MCF 10A (cell line): Measurements from ENCODE around the gene ISG15. TPM values are rescaled to one million over a fixed set of nuclear protein-coding genes. Genes with fewer than 3 reads are reported as not detected.

Source experiments
- BruUV-seq: library from RNA; stranded (reverse); fragments of 400-500 nt; replicated peaks from 2 replicates; lab custom pipeline; 2021; lab: Mats Ljungman, UMichigan
- CTCF ChIA-PET: fragments of 300-600 bp; sonication (Branson Sonifier 250); formaldehyde crosslinking; extraction: SDS; loops from one replicate; lab custom pipeline; 2021; ENCODE audit warnings: antibody characterized with exemption, inconsistent platforms; lab: Yijun Ruan, JAX
- POLR2A ChIA-PET: fragments of 300-600, 350-650 bp; sonication (Branson Sonifier 250); formaldehyde crosslinking; extraction: SDS; loops from one replicate; lab custom pipeline; 2020; ENCODE audit warnings: antibody characterized with exemption, inconsistent platforms; lab: Yijun Ruan, JAX
- DNase-seq: peaks from one replicate; pipeline ENCODE4 v3.0.0-alpha.2; 2018; ENCODE audit not compliant: unreplicated experiment
- H3K27ac Mint-ChIP-seq: one replicate; pipeline ENCODE4 v1.8.0; 2022; ENCODE audit warnings: mild to moderate bottlenecking, low read depth, mixed read lengths; ENCODE audit not compliant: unreplicated experiment
- H3K27me3 Mint-ChIP-seq: one replicate; pipeline ENCODE4 v1.8.0; 2022; ENCODE audit warnings: mixed read lengths; ENCODE audit not compliant: insufficient read depth, unreplicated experiment
- H3K36me3 Mint-ChIP-seq: one replicate; pipeline ENCODE4 v1.8.0; 2022; ENCODE audit warnings: mild to moderate bottlenecking, moderate library complexity, mixed read lengths; ENCODE audit not compliant: insufficient read depth, unreplicated experiment
- H3K4me1 Mint-ChIP-seq: one replicate; pipeline ENCODE4 v1.8.0; 2022; ENCODE audit warnings: mixed read lengths; ENCODE audit not compliant: insufficient read depth, unreplicated experiment
- H3K4me3 Mint-ChIP-seq: one replicate; pipeline ENCODE4 v1.8.0; 2022; ENCODE audit warnings: mild to moderate bottlenecking, moderate library complexity, mixed read lengths; ENCODE audit not compliant: unreplicated experiment
- H3K9me3 Mint-ChIP-seq: one replicate; pipeline ENCODE4 v1.8.0; 2022; ENCODE audit warnings: mixed read lengths; ENCODE audit not compliant: unreplicated experiment
- CTCF ChIP-seq: fragments of 200-600 bp; IDR thresholded peaks from one replicate; pipeline ENCODE4 v1.8.0; 2022; ENCODE audit warnings: antibody characterized with exemption, mild to moderate bottlenecking; ENCODE audit not compliant: unreplicated experiment
- intact Hi-C: fragments of 100-400 bp; cut with micrococcal nuclease; formaldehyde crosslinking; loops from 2 replicates; pipeline ENCODE4 v1.14.1; 2022
- total RNA-seq: library from RNA; stranded (reverse); gene quantifications from 2 replicates; pipeline ENCODE4 v1.2.3, GENCODE V29; 2022

The ISG15 gene
- total RNA-seq, 1 experiment from 2014 or later = 7.4 TPM

DNA sequence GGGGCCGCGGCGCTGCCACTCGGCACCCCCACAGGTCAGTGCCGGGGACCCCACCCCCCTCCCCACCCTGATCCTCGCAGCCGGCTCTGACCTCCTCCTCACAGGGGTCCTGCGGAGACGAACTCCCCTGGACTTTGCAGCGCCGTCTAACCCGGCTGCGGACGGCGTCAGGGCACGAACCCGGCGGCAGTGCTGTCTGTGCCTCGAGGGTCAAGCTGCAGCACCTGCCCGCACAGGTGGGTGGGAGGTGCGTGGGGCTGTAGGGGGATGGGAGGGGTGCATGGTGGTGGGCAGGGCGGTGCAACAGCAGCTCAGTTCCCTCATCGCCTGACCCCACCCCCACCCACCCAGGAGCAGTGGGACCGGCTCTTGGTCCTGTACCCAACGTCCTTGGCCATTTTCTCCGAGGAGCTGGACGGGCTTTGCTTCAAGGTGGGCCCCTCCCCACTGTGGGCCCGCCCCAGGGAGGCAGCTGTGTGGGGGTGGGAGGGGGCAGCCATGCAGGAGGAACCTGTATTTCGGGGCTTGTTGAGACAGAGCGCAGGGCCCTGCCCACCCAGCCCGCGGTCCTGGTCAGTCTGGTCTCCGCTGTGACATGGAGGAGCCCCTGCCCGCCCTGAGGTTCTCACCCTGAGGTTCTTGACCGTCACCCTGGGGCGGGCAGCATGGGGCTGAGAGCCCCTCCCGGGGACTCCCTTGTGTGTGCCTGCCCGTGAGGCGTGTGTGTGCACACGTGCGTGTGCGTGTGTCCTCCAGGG is 42.1 kb upstream of the ISG15 start:
- Mint-ChIP-seq H3K9me3 (no peaks in the 10 kb centered on the region), H3K27ac (no peak overlapping the region), H3K4me3 (no peak overlapping the region), H3K27me3 (no peaks in the 10 kb centered on the region), H3K4me1 (peaks cover 10% of the 10 kb centered on the region), H3K36me3 (no peaks in the 10 kb centered on the region)
- TF ChIP-seq CTCF = no peak
- BruUV-seq = no TSS peak
- intact Hi-C loops = no loop called here
- ChIA-PET CTCF (interaction anchor here (0.6 to 1.2 kb wide), 3 partner anchors 12 to 92 kb away, joined by 3 to 4 read pairs (median 3); no protein-coding TSS in a partner anchor), POLR2A (interaction anchor here (0.6 kb wide), 2 partner anchors 59 to 122 kb away, joined by 3 read pairs; no protein-coding TSS in a partner anchor)
- no peak for DNase-seq

- Mint-ChIP-seq H3K9me3 (no peaks in the 10 kb centered on the region), H3K36me3 (no peaks in the 10 kb centered on the region), H3K27me3 (no peaks in the 10 kb centered on the region), H3K4me3 (no peak overlapping the region), H3K27ac (no peak overlapping the region), H3K4me1 (peaks cover 10% of the 10 kb centered on the region)
- POLR2A ChIA-PET = interaction anchor here (0.7 kb wide), 1 partner anchor 28 kb away, joined by 3 read pairs; no protein-coding TSS in a partner anchor
- CTCF ChIA-PET = interaction anchor here (0.6 to 1.2 kb wide), 3 partner anchors 11 to 34 kb away, joined by 3 to 4 read pairs (median 3); no protein-coding TSS in a partner anchor
- no peak for TF ChIP-seq CTCF
- no TSS peak for BruUV-seq
- intact Hi-C loops = no loop called here
- DNase-seq = no peak
Measured at GRCh38 chr1:971751-972506, 41.4 kb upstream of the ISG15 start.

GRCh38 chr1:972726-973458 is 40.4 kb upstream of the ISG15 start:
- H3K4me1 Mint-ChIP-seq = peaks cover 10% of the 10 kb centered on the region
- no peak overlapping the region for H3K27ac Mint-ChIP-seq
- TF ChIP-seq CTCF = no peak
- BruUV-seq = no TSS peak
- no peaks in the 10 kb centered on the region for H3K9me3 Mint-ChIP-seq
- H3K36me3 Mint-ChIP-seq = no peaks in the 10 kb centered on the region
- DNase-seq = no peak
- H3K4me3 Mint-ChIP-seq = no peak overlapping the region
- CTCF ChIA-PET = no interaction called here
- H3K27me3 Mint-ChIP-seq = no peaks in the 10 kb centered on the region
- POLR2A ChIA-PET = no interaction called here
- intact Hi-C loops = no loop called here
